Epithelial cell of esophagus (primary cell): Measurements from ENCODE around the gene SCAMP1.

Experiments
- DNase-seq: peaks from one replicate; pipeline ENCODE4 v3.0.0; 2010; ENCODE audit warnings: low read depth
- H3K4me3 ChIP-seq: 2 replicates; pipeline ENCODE4 v1.5.1; 2011; ENCODE audit warnings: mild to moderate bottlenecking, low read length, control low read depth
- TF ChIP-seq, protein P1 (sequence below): IDR thresholded peaks from 2 replicates; pipeline ENCODE4 v1.5.1; 2011; ENCODE audit warnings: low read depth, mild to moderate bottlenecking, low read length, control low read depth, inconsistent platforms; ENCODE audit not compliant: insufficient read depth; ENCODE audit errors: missing control alignments

Gene SCAMP1

DNA sequence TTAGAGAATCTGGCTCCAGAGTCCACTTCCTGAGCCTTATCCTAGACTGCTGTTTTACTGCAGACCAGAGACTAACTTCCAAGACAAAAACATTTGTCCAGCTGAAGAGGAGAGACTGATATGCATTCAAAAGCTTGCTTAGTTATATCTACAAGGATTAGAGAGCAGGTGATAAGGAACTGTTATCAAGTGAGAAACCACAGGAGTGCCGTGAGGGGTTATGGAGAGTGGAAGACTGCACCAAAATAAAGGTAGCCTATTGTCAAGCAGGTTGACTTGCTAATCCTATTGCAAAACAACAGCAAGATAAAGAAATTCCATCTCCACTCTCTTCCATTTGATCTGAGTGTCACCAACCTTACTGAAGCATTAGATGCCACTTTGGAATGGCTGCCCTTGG is 139.1 kb downstream of the SCAMP1 start:
- TF ChIP-seq, protein P1, sequence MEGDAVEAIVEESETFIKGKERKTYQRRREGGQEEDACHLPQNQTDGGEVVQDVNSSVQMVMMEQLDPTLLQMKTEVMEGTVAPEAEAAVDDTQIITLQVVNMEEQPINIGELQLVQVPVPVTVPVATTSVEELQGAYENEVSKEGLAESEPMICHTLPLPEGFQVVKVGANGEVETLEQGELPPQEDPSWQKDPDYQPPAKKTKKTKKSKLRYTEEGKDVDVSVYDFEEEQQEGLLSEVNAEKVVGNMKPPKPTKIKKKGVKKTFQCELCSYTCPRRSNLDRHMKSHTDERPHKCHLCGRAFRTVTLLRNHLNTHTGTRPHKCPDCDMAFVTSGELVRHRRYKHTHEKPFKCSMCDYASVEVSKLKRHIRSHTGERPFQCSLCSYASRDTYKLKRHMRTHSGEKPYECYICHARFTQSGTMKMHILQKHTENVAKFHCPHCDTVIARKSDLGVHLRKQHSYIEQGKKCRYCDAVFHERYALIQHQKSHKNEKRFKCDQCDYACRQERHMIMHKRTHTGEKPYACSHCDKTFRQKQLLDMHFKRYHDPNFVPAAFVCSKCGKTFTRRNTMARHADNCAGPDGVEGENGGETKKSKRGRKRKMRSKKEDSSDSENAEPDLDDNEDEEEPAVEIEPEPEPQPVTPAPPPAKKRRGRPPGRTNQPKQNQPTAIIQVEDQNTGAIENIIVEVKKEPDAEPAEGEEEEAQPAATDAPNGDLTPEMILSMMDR, result no peak
- DNase-seq, result no peak
- no peak overlapping the region for H3K4me3 ChIP-seq

DNA sequence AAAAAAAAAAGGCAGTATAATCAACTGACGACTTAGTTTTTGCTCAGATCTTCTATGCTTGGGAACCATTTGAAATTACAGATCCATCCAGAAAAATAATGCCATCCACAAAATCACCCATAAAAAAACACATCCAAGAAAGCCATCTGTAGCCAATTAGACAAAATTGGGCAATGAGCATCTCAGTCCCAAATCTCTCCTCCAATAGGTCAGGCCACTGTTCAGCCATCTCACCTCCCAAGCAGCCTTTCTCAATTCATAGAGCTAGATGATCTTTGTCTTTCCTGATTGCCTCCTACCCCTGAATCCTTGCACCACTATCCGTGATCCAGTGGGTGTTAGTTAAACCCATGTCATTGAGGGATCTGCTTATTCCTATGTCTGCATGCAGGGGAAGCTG is 139.6 kb downstream of the SCAMP1 start:
- H3K4me3 ChIP-seq, result no peak overlapping the region
- no peak for DNase-seq
- TF ChIP-seq, protein P1, result no peak

DNA sequence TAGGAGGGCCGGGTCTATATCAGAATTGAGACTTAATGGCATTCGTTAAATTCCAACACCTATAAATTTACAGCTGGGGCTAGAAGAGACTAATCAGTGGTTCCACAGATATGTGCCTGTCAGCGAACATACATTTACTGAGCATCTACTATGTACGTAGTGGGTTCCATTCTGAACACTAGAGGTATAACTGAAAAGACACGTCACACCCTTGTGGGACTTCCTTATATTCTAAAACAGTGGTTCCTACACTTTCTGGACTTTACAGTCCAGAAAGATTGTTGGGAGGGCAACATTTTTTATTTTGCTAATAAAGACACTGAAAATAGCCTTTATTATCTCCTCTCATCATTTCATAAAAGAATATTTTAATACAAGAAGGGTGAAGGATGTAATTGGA is 140.5 kb downstream of the SCAMP1 start:
- TF ChIP-seq, protein P1, result no peak
- no peak for DNase-seq
- H3K4me3 ChIP-seq, result no peak overlapping the region

DNA sequence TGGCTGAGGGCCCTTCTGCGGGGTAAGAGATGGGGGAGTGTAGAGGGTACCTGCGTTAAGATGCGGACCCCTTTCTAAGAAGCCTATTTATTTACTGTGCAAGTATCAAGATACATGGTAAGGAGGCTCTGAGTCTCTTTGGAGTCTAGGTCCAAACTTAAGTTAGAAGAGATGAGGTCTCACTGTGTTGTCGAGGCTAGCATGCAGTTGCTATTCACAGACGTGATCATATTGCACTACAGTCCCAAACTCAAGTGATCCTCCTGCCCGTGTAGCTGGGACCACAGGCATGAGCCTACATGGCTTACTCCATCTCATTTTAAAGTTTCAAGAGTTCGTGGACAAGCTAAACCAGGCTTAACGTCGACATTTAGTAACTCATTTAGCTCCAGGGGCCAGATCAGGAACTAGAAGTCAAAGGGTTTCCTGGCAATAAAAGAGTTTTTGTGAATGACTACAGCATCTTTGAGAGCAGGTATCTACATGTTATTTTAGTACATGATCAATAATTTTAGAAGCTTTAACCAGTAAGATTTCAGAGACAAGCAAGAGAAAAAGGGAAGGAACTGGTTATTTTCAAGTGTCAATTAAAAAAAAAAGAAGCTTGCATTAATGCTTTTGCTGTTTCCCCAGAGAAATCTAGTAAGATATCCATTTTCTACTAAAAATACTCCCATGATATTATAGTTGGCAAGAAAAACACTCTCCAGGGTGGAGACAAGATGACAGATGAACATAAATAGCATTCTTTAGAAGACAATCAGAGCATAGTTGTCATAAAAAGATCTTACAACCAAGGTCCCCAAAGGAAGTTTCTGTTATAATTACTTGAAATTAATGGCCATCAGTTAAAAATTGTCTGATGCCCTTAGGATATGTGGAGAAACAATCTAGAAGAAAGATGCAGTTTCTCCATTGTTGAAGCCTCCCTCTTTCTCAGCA is 141.3 kb downstream of the SCAMP1 start:
- DNase-seq, result peak; percentile 43
- H3K4me3 ChIP-seq, result no peak overlapping the region
- TF ChIP-seq, protein P1, result no peak

DNA sequence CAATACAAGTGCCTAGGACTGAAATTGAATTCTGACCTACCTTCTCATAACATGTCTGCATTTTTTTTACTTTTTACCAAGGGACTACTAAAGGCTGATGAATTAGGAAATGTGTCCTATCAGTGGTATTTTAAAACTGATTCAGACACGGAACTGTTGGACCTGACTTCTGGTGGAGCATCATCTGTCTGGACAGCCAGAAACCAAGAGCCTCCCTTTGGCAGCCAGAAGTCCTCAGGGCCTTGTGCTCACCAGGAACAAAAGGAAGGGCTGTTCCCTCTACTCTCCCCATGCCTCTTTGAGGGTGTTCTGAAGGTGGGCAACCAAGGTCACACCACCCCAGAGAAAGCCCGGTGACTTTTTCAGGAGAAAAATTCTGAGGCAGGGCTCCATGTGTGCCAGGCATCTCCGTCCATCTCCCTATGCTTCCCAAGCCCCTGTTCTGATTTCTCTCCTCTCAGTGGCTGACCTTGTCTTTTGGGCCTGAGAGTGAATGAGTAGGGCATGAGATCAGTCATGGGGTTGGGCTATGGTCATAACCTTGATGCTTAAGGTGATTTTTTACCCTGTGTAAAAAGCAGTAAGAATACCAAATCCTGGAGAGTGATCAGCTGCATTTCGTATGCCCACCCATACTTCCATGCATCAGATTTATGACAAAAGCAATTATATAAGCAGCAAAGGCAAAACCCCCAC is 143.7 kb downstream of the SCAMP1 start:
- no peak overlapping the region for H3K4me3 ChIP-seq
- no peak for DNase-seq
- TF ChIP-seq, protein P1, result no peak

DNA sequence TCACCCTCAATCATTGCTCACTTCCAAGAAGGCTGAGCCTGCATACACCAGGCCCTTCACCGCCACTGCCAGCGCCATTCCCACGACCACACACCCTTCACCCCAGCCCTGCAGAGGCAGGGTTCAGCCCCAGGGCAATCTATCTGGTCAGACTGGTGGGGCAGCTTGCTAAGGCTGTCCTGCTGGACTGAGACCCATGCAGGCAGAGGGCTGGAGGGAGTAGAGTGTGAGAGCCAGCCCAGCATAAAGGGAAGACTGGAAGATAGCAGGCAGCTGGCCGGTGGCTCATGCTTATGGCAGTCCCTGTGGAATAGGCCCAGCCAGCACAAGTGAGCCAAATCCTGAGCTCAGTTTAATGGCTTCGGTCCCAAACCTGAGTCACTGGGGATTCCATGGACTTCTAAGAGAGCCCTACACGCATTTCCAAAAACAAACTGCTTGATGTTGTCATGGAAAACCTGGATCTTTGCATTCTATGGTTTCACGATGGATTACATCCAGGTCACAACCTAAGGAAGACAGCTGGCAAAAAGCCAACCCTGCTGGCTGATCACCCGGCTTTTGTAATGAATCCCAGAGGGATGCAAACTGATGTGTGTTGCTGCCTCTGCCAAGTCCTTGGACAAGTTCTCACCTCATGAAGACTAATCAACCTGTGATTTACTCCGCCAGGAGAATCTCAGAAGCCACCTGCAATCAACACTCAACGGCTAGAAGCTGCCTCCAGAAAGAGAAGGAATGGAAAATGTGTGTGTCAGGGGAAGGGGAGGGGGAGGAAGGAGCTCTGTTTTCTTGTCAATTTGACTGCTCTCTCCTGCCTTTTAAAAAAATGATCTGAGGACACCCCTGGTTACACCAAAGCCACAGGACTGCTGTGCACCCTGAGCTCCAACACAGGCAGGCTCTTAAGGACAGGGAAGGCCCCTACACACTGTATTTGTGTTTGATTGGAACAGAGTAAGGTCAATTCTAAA is 144.6 kb downstream of the SCAMP1 start:
- H3K4me3 ChIP-seq, result no peak overlapping the region
- peak; percentile 98 for DNase-seq

More for the DNA sequence above, 144.6 kb downstream of the SCAMP1 start:
- TF ChIP-seq, protein P1, result no peak
